Inflammatory macrophage treated with lipopolysaccharide for 1 hour (primary cell): ENCODE measurements around the gene ESF1.
"Not testable (repeated sequence)": the region's sequence is repeated elsewhere in the genome, so short reads cannot be mapped to it uniquely, and the experiment has no call there.

ENCODE experiments used
- DNase-seq, 2 donors: peaks; one replicate each; pipeline ENCODE4 v3.0.0-alpha.2; 2020 to 2022

ESF1 gene

DNA sequence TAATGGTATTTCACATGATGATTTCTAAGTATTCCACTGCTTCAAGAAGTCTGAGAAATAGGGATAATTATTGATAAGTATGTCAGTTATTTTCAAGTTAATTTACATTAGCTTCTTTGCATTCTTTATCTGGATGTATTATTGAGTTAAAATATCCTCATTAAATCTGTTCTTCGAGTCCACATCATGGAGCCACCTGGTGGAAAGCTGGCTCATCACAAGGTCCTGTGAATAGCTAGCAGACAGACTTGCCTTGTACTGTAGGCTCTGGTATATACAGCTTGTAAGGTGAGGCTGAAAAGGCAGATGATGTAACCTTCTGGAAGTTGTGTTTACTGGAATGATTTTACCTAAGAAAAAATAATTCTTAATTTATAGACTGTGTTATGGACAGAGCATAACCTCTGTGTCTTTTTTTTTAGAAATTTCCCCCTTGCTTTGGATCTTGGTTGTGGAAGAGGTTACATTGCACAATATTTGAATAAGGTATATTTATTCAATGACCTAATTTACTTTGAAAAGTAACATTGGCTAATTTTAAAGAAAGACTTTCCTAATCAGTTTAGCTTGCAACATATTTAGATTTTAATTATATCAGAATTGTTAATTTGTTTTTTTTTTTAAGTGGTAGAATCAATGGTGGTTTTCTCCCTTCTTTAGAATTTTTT lies 3.6 kb upstream of the ESF1 start:
- peak; percentile 10 to 15 for DNase-seq

DNA sequence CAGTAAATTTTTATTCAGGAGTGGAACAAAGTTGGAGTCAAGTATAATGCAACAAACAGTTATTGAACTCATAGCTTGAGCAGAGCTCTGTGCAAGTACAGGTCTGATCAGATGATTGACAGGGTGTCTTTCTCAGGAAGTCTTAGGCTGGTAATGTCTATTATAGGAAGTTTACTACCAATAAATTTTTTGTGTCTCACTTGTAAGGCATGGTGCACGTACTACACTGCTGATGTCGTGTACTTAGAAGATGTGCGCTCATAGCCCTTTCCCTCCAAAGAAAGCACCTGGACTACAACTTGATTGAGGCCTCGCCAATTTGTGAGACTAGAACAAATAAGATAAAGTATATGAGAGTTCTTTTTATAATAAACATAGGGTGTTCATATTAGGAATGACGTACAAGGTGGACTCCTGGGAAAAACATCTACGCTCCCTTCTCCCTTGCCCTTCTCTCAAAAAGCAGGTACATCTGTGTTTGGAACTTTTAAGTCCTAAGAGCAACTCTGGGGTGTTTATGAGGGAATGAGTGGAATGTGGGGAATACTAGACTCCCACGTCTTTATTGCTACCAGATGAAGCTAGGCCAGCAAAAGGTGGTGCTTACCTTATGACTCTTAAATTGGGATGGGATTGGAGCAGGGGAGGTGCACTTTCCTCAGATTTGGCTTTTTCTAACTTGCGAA lies 1.6 kb upstream of the ESF1 start:
- peak in 1 of 2 donors; percentile 8 for DNase-seq

DNA sequence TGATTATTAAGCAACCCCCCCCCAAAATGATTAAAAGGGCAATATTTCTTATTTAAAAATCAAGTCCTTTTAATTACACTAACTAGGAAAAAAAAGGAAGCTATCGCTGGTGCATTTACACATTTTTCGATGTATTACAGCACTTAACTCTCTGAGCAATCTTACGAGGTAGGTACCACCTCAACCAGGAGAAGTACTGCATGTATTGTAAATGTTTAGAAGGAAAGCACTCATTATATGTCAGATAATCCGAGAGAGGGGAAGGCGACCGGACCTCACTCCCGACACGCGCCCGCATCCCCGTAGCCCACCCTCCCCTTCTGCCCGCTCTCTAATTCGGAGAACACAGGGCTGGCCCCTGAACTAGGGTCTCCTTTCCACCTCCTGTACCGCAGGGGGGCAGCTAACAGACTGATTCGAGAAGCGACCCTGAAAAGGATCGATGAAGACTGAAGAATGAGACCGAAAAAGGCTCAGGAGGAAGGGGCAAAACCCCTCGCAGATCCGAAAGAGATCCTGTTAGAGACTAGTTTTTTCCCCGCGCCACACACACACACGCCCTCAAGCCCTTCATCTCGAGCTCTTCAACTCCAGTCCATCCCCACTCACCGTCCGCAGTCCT lies 337 bp downstream of the ESF1 start:
- peak in 1 of 2 donors; percentile 12 for DNase-seq

DNA sequence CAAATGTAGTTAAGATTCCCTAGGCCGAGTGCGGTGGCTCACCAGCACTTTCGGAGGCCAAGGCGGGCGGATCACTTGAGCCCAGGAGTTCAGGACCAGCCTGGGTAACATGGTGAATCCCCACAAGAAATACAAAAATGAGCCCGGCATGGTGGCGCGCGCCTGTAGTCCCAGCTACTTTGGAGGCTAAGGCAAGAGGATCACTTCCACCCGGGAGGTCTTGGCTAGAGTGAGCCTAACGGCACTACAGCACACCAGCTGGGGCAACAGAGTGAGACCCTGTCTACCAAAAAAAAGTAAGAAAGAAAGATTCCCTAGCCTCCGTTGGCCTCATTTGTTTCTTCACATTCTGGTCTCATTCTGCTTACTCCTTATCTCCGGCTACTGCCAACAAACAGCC lies 1.2 kb downstream of the ESF1 start:
- no peak for DNase-seq

DNA sequence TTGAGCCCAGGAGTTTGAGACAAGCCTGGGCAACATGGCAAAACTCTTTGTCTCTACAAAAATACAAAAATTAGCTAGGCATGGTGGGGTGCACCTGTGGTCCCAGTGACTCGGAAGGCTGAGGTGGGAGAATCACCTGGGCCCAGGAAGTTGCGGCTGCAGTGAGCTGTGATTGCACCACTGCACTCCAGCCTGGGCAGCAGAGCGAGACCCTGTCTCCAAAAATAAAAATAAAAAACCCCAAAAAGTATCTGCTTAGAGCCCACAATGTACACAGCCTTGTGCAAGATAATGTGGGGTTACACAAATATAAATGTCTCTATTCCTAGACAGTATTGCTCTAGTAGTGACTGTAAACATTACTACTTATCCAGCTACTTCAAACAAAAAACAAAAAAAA lies 5.9 kb downstream of the ESF1 start:
- no peak for DNase-seq

DNA sequence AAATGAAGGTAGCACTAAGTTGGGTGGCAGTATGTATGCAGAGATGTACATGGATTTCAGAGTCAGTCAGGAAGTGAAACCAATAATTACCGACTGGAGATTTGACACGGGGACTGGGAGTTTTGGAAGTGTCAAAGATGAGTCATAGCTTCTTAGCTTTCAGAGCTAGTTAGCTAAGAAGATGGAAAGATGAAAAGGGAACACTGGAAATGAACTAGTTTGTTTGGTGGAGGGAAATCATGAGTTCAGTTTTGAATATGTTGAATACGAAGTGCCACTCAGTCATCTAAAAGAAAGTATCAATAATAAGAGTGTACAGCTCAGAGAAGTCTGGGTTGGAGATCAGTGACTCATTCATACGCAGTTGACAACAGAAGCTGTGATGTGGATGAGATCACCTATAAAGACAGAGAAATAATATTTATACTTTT lies 7.5 kb downstream of the ESF1 start:
- peak; percentile 68 to 77 for DNase-seq

DNA sequence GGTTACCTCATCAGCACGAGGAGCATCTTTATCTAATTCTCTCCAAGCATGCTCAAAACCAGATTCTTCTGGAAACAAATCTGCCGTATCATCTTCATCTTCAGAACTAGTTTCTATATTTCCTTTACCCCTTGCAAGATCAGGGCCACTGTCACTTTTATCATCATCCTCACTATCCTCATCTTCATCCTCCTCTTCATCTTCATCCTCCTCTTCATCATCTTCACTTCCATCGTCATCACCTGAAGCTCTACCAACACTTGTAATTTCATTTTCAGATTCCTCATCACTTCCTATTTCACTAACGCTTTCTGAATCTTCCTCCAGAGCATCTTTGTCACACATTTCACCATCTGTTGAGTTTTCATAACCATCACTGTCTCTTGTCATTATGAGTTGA lies 8.9 kb downstream of the ESF1 start:
- DNase-seq, result no peak

DNA sequence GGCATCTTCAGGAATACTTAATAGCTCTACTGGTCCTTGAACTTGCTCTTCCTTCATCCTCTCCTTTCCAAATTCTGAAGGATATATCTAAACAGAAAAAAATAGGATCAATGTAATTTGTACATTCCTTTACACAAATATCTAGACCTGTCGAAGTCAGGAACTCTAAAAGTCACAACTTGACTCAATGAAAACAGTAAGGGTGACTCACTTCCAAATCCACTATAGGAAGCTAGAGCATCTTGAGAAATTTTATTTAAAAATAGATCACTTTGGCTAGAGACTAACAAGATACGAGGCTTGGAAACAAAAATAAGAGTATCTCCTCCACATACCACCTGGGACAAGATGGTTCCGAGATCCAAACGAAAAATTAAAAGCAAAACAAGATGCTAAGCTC lies 12.2 kb downstream of the ESF1 start:
- no peak for DNase-seq

DNA sequence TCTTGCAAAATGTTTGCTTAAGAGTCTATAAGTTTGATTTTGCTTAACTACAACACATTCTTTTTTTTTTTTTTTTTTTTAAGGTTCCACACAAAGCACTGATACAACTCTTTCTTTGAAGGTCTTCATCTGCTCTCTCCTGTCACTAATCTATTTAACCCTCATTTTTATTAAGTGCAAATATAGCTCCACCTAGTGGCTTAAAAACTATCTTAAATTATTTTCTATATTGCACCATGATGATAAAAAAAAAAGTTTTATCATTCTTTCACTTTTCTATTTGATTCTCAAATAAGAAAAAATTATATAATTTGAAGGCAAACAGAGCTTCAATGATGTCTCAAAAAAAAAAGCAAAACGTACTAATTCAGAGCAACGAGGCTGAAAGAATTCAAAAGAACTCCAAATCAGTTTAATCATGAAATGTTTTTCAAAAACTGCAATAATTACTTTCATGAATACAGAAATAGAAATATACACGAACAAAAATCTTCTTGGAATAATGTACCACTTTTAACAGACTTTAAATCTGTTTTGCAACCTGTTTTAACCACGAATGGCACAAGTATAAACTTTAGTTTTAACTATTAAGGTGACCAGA lies 12.8 kb downstream of the ESF1 start:
- peak; percentile 43 to 79 for DNase-seq

DNA sequence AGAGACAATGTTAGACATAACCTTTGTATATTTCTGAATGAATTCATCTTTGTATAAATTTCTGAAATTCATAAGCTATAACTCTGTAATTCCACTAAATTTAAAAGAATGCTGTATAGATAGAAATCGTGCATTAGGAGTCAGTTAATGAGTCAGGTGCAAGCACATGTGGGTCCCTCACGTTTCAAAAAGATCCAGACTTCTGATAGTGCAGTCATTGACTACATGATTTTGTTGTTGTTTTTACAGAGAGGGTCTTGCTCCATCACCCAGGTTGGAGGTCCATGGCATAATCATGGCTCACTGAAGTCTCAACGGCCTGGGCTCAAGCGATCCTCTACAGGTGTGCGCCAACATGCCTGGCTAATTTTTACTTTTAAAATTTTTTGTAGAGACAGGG lies 14.6 kb downstream of the ESF1 start:
- DNase-seq, result no peak

DNA sequence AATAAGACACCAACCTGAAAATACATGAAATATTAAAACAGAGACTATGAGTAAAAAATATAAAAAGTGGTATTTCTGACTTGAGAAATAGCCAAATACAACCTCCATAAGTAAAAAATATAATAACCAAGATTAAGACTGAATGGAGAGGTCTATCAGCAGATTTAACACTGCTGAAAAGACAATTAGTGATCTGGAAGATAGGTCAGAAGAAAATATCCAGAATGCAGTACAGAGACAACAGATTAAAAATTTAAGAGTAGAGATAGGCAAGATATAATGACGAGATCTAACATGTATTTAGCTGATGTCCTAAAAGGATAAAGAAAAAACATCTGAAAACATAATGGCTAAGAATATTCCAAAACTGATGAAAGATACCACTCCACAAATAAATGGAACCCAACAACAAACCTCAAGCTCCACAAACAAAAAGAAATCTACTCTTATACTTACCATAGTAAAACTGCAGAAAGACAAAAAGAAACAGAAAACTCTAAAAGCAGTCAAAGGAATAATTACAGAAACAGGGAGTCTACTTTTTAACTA lies 18.8 kb downstream of the ESF1 start:
- DNase-seq, result no peak

DNA sequence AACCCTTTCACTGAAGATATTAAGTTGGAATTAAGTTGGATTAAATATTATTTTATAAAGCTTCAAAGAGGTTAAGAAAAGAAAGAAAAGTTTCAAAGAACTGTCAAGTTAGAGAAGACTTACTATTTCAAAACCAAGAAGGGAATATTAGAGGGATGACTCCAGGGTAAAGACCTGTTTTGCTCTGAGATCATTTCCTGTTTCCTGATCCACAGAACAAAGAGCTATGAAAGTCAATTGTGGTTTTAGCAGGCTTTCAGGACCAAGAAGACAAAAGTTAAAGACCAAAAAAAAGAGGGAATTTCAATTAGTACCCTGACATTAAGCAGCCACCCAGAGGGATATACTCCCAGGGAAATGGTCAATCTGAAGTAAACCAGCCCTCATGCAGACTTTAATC lies 19.4 kb downstream of the ESF1 start:
- no peak for DNase-seq

DNA sequence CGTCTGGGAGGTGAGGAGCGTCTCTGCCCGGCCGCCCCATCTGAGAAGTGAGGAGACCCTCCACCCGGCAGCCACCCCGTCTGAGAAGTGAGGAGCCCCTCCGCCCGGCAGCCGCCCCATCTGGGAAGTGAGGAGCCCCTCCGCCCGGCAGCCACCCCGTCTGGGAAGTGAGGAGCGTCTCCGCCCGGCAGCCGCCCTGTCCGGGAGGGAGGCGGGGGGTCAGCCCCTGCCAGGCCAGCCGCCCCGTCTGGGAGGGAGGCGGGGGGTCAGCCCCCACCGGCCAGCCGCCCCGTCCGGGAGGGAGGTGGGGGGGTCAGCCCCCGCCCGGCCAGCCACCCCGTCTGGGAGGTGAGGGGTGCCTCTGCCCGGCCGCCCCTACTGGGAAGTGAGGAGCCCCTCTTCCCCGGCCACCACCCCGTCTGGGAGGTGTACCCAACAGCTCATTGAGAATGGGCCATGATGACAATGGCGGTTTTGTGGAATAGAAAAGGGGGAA lies 24.2 kb downstream of the ESF1 start:
- not testable (repeated sequence) for DNase-seq

DNA sequence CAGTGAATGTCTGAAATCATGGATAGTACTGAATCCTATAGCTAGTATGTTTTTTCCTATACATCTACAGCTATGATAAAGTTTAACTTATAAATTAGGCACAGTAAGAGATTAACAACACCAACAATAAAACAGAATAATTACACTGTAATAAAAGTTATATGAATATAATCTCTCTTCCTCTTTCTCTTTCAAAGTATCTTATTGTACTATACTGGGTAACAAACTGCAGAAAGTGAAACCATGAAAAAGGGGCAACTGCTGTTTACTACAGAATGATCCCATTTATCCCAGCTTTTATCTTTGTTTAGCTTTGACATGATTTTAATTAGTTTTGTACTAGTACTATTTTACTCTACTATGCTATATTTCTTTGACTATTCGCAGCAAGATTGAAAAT lies 25.8 kb downstream of the ESF1 start:
- no peak for DNase-seq

DNA sequence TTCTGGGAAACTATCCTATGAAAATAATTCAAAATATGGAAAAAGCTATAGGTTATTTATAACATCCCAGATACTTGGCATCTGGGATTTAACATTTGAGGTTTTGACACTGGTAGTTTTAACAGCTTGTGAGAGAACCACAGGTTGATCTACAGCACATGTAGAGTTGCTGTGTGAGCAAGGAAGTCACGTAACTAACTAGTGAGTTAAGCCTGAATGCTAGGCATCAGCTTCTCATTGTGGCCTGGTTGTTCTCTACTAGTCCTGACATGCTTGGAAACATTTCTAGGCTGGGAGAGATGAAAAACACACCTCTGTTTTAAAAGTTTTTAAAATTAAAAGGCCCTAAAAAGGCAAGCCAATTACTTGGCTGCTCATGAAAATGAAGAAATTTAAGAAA lies 28.2 kb downstream of the ESF1 start:
- no peak for DNase-seq

DNA sequence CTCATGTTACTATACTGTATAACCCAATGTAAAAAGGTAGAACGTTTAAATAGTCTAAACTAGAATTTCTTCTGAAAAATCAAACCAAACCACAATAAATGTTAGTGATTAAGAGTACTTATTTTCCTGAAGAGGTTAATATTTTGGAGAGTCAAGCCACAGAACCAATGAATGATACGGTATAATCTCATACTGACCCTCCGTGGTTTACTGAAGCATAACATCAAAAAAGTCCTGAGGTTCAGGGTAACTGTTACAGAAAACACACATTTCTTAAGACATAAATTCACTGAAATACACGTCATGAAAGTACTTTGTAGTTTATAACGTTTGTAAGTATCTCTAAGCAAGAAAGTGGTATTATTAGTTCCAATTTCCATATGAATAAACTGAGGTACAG lies 28.9 kb downstream of the ESF1 start:
- no peak for DNase-seq

DNA sequence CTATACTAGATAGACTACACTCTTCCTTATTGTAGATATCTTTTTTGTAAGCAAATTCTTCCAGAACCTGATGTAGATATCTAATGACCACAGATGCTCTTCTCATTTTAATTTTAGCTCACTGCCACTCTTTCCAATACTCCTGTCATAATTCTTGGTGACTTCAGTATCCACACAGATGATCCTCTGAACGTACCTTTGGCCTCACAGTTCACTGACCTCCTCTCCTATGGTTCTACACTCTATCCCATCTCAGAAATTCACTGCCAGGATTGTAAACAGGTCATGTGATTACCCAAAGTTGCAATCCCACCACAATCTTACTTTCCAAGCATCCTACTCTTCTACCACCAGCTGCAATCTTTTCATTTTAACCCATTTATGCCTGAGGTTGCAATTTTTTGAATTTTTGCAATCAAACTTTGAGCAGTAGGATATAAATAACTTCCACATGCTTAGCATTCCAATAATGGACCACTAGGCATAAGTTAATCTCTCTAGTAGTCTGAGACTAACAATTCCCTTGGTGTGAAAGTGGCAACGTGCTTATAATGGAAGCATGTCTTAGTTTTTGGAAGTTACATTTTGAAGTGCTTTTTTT lies 31.2 kb downstream of the ESF1 start:
- DNase-seq, result no peak

DNA sequence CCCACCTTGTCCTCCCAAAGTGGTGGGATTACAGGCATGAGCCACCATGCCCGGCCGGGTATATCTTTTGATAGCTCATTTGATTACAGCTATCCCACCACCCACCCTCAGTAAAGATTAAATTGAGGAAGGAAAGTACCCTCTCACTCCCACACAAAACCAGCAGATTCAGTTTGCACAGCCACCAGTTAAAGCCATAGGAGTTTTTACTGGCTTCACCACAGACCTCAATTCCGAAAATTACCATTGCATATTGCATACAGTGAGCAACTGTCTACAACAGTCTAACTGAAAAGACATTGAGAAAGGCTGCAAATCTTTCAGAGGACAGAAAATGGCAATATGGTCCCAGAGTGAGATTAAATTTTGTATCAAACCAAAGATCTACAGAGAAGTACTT lies 34.9 kb downstream of the ESF1 start:
- no peak for DNase-seq

DNA sequence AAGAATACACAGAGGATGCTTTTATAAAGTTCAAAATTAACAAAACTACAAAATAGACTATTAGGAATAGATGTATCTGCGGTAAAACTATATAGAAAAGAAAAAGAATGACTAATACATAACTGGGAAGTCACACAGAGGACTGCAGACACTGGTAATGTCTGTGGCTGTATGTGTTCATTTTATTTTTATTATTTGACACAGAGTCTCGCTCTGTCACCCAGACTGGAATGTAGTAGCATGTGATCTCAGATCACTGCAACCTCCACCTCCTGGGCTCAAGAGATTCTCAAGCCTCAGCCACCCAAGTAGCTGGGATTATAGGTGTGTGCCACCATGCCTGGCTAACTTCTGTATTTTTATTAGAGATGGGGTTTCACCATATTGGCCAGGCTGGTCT lies 38.9 kb downstream of the ESF1 start:
- DNase-seq, result no peak

DNA sequence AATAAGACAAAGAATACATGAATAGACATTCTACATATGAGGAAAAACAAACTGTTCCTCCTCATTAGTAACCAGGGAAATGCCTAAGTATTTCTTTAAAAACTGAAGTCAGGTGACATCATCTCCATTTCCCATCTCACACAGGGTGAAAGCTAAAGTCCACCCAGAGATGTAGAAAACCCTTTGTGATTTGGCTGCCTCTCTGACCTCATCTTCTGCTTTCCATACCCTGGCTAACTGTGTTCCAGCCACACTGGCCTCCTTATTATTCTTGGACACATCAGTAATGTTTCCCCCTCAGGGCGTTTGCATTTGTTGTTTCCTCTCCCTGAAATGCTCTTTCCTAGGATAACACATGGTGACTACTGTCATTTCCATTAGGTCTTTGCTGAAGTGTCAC lies 40.4 kb downstream of the ESF1 start:
- peak; percentile 3 to 5 for DNase-seq

DNA sequence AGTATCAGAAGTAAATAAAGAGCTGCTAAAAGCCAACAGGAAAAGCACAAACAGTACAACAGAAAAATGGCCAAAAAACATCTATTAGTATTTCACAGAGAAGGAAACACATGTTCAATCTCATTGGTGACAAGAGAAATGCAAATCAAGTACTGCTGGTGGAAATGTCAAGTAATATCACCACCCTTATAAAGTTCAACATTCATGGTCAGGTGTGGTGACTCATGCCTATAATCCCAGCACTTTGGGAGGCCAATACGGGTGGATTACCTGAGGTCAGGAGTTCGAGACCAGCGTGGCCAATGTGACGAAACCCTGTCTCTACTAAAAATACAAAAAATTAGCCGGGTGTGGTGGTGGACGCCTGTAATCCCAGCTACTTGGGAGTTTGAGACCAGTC lies 42.8 kb downstream of the ESF1 start:
- DNase-seq, result no peak

DNA sequence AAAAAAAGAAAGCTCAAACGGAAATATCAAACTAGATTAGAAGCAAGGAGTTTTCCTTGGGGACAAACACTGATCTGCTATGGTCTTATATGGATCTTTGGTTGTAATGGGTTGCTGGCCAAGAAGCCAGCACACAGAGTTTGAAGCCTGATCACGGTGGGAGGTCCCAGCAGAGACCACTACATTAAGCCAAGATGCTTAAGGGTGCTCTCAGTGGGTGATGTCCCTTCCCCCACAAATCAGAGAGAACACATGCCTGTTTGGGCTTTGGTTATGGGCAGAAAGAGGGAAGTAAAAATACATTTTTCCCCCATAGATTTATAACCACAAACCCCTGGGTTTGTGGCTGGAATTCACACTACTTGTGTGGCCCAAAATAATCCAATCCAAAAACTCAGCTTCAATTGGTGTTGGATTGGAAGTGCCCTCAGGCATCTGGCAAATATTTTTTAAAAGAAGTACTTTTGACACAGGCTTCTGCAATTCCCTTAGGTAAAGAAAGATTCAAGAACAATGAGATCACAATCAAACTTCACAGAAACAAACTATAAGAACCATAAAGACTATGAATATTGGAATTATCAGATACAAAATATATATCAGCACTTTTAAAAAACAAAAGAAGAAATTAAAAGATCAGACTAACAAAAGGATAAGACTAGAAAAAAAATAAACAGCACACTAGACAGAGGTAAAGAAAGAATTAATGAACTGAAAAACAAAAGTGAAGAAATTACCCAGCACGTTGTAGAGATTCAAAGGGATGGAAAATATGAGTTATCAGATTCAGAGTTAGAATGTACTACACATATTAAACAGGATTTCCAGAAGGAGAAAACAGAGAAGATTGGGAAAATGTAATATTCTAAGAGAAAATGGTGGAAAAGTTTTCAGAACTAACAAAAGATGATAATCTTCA lies 44.7 kb downstream of the ESF1 start:
- DNase-seq, result no peak
